GM18507 (cell line): Measurements from ENCODE around the gene KRT84.
"Not testable (repeated sequence)": the region's sequence is repeated elsewhere in the genome, so short reads cannot be mapped to it uniquely, and the experiment has no call there.

Experiments
- DNase-seq: peaks from one replicate; pipeline ENCODE4 v3.0.0; 2011; ENCODE audit warnings: low read depth; ENCODE audit not compliant: insufficient read length; ENCODE audit errors: extremely low spot score
- FAIRE-seq: peaks from 2 replicates; lab custom pipeline; 2011; peaks lifted over from hg19 to GRCh38; lab: Jason Lieb, UNC

KRT84 gene

DNA sequence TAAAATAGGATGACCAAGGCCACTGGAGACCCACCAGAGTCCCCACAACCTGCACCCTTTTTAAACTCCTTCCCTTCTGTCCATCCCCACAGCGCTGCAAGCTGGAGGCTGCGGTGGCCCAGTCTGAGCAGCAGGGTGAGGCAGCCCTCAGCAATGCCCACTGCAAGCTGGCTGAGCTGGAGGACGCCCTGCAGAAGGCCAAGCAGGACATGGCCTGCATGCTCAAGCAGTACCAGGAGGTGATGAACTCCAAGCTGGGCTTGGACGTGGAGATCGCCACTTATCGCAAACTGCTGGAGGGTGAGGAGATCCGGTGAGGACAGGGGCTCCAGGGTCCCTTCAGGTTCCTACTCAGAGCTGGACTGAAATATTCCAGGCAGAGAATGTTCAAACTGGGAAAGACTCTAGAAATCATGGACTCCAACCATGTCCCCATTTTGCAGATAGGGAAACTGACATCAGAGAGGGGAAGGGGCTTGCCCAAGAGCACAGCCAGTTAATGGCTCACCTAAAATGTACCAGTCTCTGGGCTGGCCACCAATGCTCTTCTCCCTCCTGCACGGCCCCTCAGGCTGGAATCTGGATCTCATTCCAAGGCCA lies 35.3 kb downstream of the KRT84 start:
- DNase-seq (no peak), FAIRE-seq (no peak)

- DNase-seq (no peak), FAIRE-seq (no peak)
Measured at GRCh38 chr12:52349196-52349595, 36.3 kb downstream of the KRT84 start.

- FAIRE-seq (no peak), DNase-seq (no peak)
Measured at GRCh38 chr12:52347551-52348510, 37.6 kb downstream of the KRT84 start.

DNA sequence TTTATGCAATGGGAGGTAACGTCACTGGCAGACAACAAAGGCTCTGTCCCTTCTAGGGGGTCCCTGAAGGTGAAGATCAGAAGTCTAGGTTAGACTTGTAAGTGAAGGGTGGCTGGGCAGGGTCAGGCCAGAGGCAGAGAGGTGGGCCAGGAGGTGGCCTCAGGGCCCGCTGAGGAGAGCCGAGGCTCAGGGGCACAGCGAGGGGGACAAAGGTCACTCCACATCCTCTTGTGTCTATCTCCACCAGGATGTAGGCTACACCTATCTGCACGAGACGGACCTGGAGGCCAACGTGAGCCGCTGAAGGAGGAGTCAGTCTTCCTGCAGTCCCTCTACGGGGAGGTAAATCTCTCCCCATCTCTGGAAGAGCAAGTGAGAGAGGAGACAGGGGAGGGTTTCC lies 38.4 kb downstream of the KRT84 start:
- DNase-seq (no peak), FAIRE-seq (no peak)

GRCh38 chr12:52346593-52346992 lies 38.9 kb downstream of the KRT84 start:
- FAIRE-seq (peak; percentile 77), DNase-seq (no peak)

- not testable (repeated sequence) for DNase-seq, FAIRE-seq
Measured at GRCh38 chr12:52345041-52345440, 40.4 kb downstream of the KRT84 start.

DNA sequence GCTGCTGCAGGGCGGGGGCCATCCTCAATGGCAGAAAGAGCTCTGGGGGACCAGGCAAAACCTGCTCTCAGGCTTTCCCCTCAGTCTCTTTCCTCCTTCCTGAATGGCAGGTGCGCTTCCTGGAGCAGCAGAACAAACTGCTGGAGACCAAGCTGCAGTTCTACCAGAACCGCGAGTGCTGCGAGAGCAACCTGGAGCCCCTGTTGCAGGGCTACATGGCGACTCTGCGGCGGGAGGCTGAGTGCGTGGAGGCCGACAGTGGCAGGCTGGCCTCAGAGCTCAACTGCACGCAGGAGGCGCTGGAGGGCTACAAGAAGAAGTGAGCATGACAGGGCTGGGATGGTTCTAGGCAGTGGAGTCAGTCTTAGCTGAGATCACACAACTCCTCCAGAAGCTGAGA lies 41.3 kb downstream of the KRT84 start:
- FAIRE-seq, result no peak

GRCh38 chr12:52343550-52343949 lies 41.9 kb downstream of the KRT84 start:
- FAIRE-seq (no peak), DNase-seq (no peak)

More for the DNA sequence above, 41.3 kb downstream of the KRT84 start:
- DNase-seq, result no peak

- FAIRE-seq (no peak), DNase-seq (no peak)
Measured at GRCh38 chr12:52342781-52343490, 42.5 kb downstream of the KRT84 start.

- no peak for DNase-seq
- FAIRE-seq, result no peak
Measured at GRCh38 chr12:52341066-52341580, 44.3 kb downstream of the KRT84 start.

- no peak for FAIRE-seq
- DNase-seq, result no peak
Measured at GRCh38 chr12:52338241-52338960, 47.1 kb downstream of the KRT84 start.

DNA sequence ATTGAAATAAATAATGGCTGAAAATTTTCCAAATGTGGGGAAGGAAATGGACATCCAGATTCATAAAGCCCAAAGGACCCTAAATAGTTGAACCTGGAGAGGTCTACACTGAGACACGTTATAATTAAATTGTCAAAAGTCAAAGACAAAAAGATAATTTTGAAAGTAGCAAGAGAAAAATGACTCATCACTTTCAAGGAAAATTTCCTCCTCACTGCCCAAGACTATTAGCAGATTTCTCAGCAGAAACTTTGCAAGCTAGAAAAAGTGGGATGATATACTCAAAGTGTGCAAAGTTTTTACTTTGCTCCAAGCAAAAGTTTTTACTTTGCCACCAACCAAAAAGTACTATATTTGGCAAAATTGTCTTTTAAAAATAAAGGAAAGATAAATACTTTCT lies 48.4 kb downstream of the KRT84 start:
- DNase-seq, result no peak
- no peak for FAIRE-seq

- no peak for DNase-seq
- FAIRE-seq, result no peak
Measured at GRCh38 chr12:52336641-52337040, 48.8 kb downstream of the KRT84 start.

GRCh38 chr12:52335598-52336262 lies 49.7 kb downstream of the KRT84 start:
- DNase-seq, result no peak
- no peak for FAIRE-seq

DNA sequence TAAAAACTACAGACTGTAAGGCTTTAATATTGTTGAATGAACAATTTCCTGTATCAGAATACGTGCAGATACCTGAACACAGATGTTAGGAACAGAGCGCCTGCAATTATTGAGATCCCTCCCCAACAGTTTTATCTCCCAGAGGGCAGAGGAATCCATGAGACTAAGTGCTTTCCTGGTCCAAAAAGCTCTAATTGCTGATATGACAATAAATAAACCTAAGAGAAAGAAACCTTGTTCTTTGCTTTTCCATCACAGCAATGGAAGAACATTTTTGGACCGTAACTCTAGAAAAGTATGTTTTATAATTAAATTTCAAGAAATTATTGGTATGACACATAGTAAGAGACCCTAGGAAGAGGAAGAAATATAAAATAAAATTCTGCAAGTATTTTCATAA lies 51.3 kb downstream of the KRT84 start:
- DNase-seq (no peak), FAIRE-seq (no peak)

DNA sequence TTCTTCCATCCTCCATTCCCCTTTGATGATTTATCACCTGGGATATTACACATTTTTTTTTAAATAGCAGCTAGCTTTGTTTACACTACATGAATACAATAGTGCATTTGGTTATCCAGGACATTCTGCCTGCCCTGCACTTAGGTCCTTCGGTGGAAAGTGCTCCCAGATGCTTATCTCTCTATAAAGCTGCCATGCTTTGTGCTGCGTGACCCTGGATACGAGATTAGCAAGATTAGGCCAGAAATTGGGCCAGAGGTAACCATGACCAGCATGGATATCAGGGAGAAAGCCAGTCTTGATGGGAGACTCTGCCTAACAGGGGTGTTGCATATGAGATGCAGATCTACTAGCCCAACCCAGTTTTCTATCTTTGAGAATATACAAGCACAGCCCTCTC lies 52.1 kb downstream of the KRT84 start:
- FAIRE-seq, result no peak

DNA sequence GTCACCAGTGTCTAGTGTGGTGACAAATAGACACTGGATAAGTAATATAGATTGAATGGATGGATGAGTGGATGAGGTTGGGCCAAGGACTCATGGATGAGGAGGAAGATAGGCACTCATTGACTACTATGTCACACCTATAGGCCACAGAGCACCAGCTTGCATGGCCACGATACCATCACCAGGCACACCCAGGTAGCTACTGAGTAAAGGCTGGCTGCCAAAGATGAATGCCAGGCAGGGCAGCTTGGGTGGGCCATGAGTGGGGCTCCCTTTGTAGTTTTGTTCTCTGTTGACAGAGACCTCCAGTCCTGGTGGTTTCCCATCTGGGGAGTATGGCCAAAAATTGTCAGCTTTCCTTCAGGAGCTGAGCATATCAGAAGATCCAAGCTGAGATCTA lies 53.1 kb downstream of the KRT84 start:
- FAIRE-seq, result no peak

More for the DNA sequence above, 52.1 kb downstream of the KRT84 start:
- DNase-seq, result no peak

DNA sequence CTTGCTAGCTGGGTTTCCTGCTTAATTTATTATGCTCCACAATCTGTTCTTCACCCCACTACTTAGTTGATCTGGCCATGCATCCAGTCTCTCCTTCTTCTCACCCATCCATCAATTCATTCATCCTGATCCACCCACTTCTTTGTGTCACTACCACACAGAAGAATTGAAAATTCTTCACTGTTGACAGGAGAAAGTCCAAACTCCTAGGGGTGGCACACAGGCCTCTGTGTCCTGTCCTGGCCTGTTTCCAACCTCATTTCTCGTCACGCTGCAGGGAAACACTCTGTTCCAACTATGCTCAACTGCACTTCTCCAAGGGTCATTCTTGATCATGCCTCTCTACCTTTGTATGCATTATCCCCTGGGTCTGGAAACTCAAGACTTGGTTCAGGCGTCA lies 53.6 kb downstream of the KRT84 start:
- no peak for DNase-seq
- no peak for FAIRE-seq

More for the DNA sequence above, 53.1 kb downstream of the KRT84 start:
- DNase-seq, result no peak

- DNase-seq, result no peak
- no peak for FAIRE-seq
Measured at GRCh38 chr12:52331039-52331438, 54.4 kb downstream of the KRT84 start.
